GM23338 (cell line): Measurements from ENCODE around the gene CLCN1. TPM values are rescaled to one million over a fixed set of nuclear protein-coding genes. Genes with fewer than 3 reads are reported as not detected.

Experiments used
- ATAC-seq: fragments of 200-7000 bp; cut with Tn5 transposase; 3 replicates; pipeline ENCODE4 v1.9.1; 2020
- DNase-seq: peaks from one replicate; pipeline ENCODE4 v3.0.0-alpha.2; 2015; ENCODE audit warnings: low spot score
- H2AFZ ChIP-seq: fragments of 200-600 bp; sonication (generic); 2 replicates; pipeline ENCODE4 v1.8.0; 2016; ENCODE audit warnings: antibody characterized with exemption, mild to moderate bottlenecking, moderate library complexity
- H3F3A ChIP-seq: fragments of 200-600 bp; sonication (generic); replicated peaks from 2 replicates; pipeline ENCODE4 v1.8.0; 2017; ENCODE audit warnings: antibody characterized with exemption, mixed run types, low read depth
- H3K27ac ChIP-seq: fragments of 200-600 bp; sonication (generic); 2 replicates; pipeline ENCODE4 v1.6.1; 2016; ENCODE audit warnings: low read depth
- H3K27me3 ChIP-seq: fragments of 200-600 bp; sonication (generic); 2 replicates; pipeline ENCODE4 v1.8.0; 2016; ENCODE audit warnings: mild to moderate bottlenecking, mixed run types, moderate library complexity; ENCODE audit not compliant: insufficient read depth
- H3K36me3 ChIP-seq: fragments of 200-600 bp; sonication (generic); 2 replicates; pipeline ENCODE4 v1.8.0; 2016; ENCODE audit warnings: mild to moderate bottlenecking; ENCODE audit not compliant: insufficient read depth
- H3K4me1 ChIP-seq: fragments of 200-600 bp; sonication (generic); 2 replicates; pipeline ENCODE4 v1.8.0; 2016; ENCODE audit warnings: mild to moderate bottlenecking, moderate library complexity; ENCODE audit not compliant: insufficient read depth
- H3K4me2 ChIP-seq: fragments of 200-600 bp; sonication (generic); 2 replicates; pipeline ENCODE4 v1.7.1; 2017; ENCODE audit warnings: mixed run types
- H3K4me3 ChIP-seq: fragments of 200-600 bp; sonication (generic); 2 replicates; pipeline ENCODE4 v1.6.1; 2016; ENCODE audit warnings: mixed run types
- H3K79me2 ChIP-seq: fragments of 200-600 bp; sonication (generic); replicated peaks from 2 replicates; pipeline ENCODE4 v1.8.0; 2017; ENCODE audit warnings: mild to moderate bottlenecking; ENCODE audit not compliant: insufficient read depth
- H3K9me2 ChIP-seq: fragments of 200-600 bp; sonication (generic); 2 replicates; pipeline ENCODE4 v1.8.0; 2017; ENCODE audit not compliant: insufficient read depth
- H4K20me1 ChIP-seq: fragments of 200-600 bp; sonication (generic); replicated peaks from 2 replicates; pipeline ENCODE4 v1.8.0; 2017; ENCODE audit warnings: mild to moderate bottlenecking; ENCODE audit not compliant: insufficient read depth
- H3K27ac Mint-ChIP-seq: 2 replicates; pipeline ENCODE4 v1.8.0; 2020; ENCODE audit warnings: inconsistent platforms, mild to moderate bottlenecking, moderate library complexity, mixed read lengths
- H3K27me3 Mint-ChIP-seq: 3 replicates; pipeline ENCODE4 v1.8.0; 2022; ENCODE audit warnings: low read depth, mild to moderate bottlenecking, moderate library complexity, mixed read lengths, inconsistent platforms; ENCODE audit not compliant: insufficient read depth, poor library complexity
- H3K36me3 Mint-ChIP-seq: 3 replicates; pipeline ENCODE4 v1.8.0; 2021; ENCODE audit warnings: low read depth, mild to moderate bottlenecking, inconsistent platforms, moderate library complexity, mixed read lengths
- H3K4me1 Mint-ChIP-seq: 3 replicates; pipeline ENCODE4 v1.8.0; 2020; ENCODE audit warnings: mild to moderate bottlenecking, inconsistent platforms, mixed read lengths
- H3K4me3 Mint-ChIP-seq: 3 replicates; pipeline ENCODE4 v1.8.0; 2021; ENCODE audit warnings: moderate library complexity, mild to moderate bottlenecking, inconsistent platforms, mixed read lengths
- H3K9me3 Mint-ChIP-seq: 3 replicates; pipeline ENCODE4 v1.8.0; 2020; ENCODE audit warnings: moderate library complexity, mild to moderate bottlenecking, inconsistent platforms, mixed read lengths
- CREB1 ChIP-seq: fragments of 250-450 bp; sonication (Bioruptor Pico); IDR thresholded peaks from 2 replicates; pipeline ENCODE4 v1.5.0; 2020; ENCODE audit warnings: low read depth, mild to moderate bottlenecking, moderate library complexity
- CTCF ChIP-seq, 2 experiments: fragments of 200-600 bp in 1 of 2; sonication (generic) in 1 of 2; conservative IDR thresholded peaks; 2 replicates each; pipeline versions ENCODE4 v1.5.1 to v1.6.1; 2016 to 2017; ENCODE audit warnings: antibody characterized with exemption in 2 of 2, low read depth in 2 of 2, mild to moderate bottlenecking in 2 of 2, moderate library complexity in 1 of 2
- EZH2 ChIP-seq: fragments of 200-600 bp; sonication (generic); IDR thresholded peaks from one replicate; pipeline ENCODE4 v1.8.0; 2017; ENCODE audit warnings: antibody characterized with exemption, mild to moderate bottlenecking, low read depth; ENCODE audit not compliant: unreplicated experiment
- EZH2phosphoT487 ChIP-seq: fragments of 200-600 bp; sonication (generic); IDR thresholded peaks from one replicate; pipeline ENCODE4 v1.8.1; 2018; ENCODE audit warnings: antibody characterized with exemption; ENCODE audit not compliant: unreplicated experiment
- JUNB ChIP-seq: IDR thresholded peaks from one replicate; pipeline ENCODE4 v1.6.1; 2016; ENCODE audit warnings: antibody characterized with exemption; ENCODE audit not compliant: unreplicated experiment
- NANOG ChIP-seq: IDR thresholded peaks from 2 replicates; pipeline ENCODE4 v1.6.1; 2016; ENCODE audit warnings: antibody characterized with exemption, borderline replicate concordance
- POLR2AphosphoS5 ChIP-seq: IDR thresholded peaks from 2 replicates; pipeline ENCODE4 v1.6.1; 2016; ENCODE audit warnings: antibody characterized with exemption, low read depth
- REST ChIP-seq: IDR thresholded peaks from one replicate; pipeline ENCODE4 v1.6.1; 2018; ENCODE audit warnings: antibody characterized with exemption; ENCODE audit not compliant: unreplicated experiment
- STAT1 ChIP-seq: IDR thresholded peaks from one replicate; pipeline ENCODE4 v1.6.1; 2016; ENCODE audit warnings: antibody characterized with exemption; ENCODE audit not compliant: unreplicated experiment
- ZNF114 ChIP-seq: fragments of 250-450 bp; sonication (Bioruptor Pico); IDR thresholded peaks from 2 replicates; pipeline ENCODE4 v1.5.0; 2020; ENCODE audit warnings: mild to moderate bottlenecking, moderate library complexity
- polyA plus RNA-seq: library from polyadenylated mRNA; unstranded; fragments of >200 nt; fragmentation: Nextera tagmentation; extraction: Ambion mirVana; gene quantifications from 2 replicates; pipeline ENCODE4 v1.2.1, GENCODE V29; 2016
- total RNA-seq: library from RNA; depleted of rRNA; stranded (reverse); fragments of >200 nt; shearing (Covaris generic); gene quantifications from 2 replicates; pipeline ENCODE4 v1.2.3, GENCODE V29; 2014

CLCN1 gene
- total and polyA plus RNA-seq, 2 experiments from 2014 or later, result 0.38 to 0.48 TPM

DNA sequence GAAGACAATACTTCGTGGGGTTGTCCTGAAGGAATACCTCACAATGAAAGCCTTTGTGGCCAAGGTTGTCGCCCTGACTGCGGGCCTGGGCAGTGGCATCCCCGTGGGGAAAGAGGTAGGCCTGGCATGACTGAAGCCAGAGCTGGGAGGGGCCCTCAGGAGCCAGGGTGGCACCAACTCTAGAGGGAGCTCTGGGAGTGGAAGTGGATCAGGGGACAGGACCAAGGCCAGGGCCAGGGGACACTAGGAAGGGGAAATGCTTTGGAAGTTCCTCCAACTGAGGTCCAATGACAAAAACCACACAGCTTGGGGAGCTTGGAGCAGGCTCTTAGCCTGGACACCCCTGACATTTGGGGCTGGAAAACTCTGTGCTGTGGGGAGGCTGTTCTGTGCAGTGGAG is 5.8 kb downstream of the CLCN1 start (continued):
- TF ChIP-seq REST (peak; percentile 48), EZH2 (no peak)

DNA sequence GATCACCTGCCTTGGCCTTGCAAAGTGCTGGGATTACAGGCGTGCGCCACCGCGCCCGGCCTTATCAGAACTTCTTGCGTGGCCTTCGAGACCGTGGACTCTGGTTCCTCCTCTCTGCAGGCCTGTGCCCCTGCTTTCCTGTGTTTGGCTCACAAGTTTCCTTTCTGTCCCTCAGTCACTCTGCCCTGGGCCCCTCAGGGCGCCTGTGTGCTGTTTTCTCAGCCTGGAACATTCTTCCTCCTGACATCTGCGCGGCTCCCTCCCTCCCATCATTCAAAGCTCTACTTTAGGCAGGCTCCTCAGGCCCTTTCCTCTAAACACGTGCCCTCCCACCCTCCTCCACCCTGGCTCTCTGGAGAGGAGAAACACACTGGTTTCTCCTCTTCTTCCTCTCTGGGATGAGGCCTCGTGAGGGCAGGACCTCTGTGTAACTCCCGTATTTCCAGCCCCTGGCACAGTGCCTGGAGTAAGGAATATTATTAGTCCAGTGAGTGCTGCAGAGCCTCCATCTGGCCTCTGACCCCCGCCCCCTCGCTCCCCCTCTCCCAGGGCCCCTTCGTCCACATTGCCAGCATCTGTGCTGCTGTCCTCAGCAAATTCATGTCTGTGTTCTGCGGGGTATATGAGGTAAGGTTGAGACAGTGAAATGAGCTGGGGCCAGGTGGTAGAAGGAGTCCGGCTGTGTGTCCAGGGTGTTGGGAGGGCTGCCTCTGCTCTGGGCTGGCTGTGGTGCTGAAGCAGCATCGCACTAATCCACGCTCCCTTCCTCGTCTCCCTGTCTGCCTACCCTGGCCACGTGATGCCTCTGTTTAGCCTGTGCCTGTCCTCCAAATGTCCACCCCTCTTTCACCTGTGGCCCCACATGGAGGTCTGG is 7.1 kb downstream of the CLCN1 start:
- Histone ChIP-seq H3K36me3 (no peaks in the 10 kb centered on the region), H3F3A (no peaks in the 10 kb centered on the region), H3K4me1 (peaks cover 24% of the 10 kb centered on the region), H2AFZ (peak overlapping the region; percentile 86), H3K79me2 (no peaks in the 10 kb centered on the region), H3K4me2 (no peak overlapping the region), H3K4me3 (no peak overlapping the region), H4K20me1 (no peaks in the 10 kb centered on the region), H3K9me2 (no peaks in the 10 kb centered on the region), H3K27ac (no peak overlapping the region), H3K27me3 (no peaks in the 10 kb centered on the region)
- TF ChIP-seq CREB1 (CRISPR knock-in tag), result no peak
- no peak for TF ChIP-seq CTCF (conservative IDR thresholded peaks at IDR 0.05; ENCODE audit: low read depth in 2 of 2)
- no peak for TF ChIP-seq EZH2
- no peak for TF ChIP-seq STAT1
- TF ChIP-seq POLR2AphosphoS5, result no peak
- no peak overlapping the region for H3K4me3 Mint-ChIP-seq
- ATAC-seq (peak; percentile 23), DNase-seq (no peak)
- no peaks in the 10 kb centered on the region for H3K9me3 Mint-ChIP-seq
- H3K36me3 Mint-ChIP-seq, result no peaks in the 10 kb centered on the region; the same call in 2 of the 3 replicates
- peaks cover 13% of the 10 kb centered on the region for H3K27me3 Mint-ChIP-seq
- H3K4me1 Mint-ChIP-seq, result peaks cover 27% of the 10 kb centered on the region
- H3K27ac Mint-ChIP-seq, result no peak overlapping the region

DNA sequence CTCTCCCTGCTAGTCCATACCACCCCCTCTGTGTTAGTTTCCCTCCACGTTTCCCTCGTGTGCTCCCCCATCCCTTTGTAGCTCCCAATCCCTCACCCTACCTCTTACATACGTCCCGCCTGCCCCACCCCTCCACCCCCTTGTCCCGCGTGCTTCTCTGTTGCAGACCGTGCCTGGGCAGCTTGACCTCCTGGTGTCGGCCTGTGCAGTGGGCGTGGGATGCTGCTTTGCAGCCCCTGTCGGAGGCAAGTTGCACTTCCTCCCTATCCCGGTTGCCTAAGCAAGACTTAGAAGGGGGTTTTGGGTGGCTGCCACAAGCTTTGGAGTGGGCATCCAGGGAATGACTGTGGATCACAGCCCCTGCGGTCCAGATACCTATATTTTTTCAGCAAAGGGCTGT is 7.7 kb downstream of the CLCN1 start:
- Mint-ChIP-seq H3K27me3 (peaks cover 10% of the 10 kb centered on the region), H3K27ac (no peak overlapping the region), H3K4me1 (peaks cover 27% of the 10 kb centered on the region), H3K36me3 (no peaks in the 10 kb centered on the region; the same call in 2 of the 3 replicates), H3K9me3 (no peaks in the 10 kb centered on the region), H3K4me3 (no peak overlapping the region)
- Histone ChIP-seq H3K4me3 (no peak overlapping the region), H3F3A (no peaks in the 10 kb centered on the region), H4K20me1 (no peaks in the 10 kb centered on the region), H3K27ac (no peak overlapping the region), H3K79me2 (no peaks in the 10 kb centered on the region), H3K27me3 (no peaks in the 10 kb centered on the region), H3K36me3 (no peaks in the 10 kb centered on the region), H3K4me1 (peaks cover 24% of the 10 kb centered on the region), H2AFZ (peak overlapping the region; percentile 86), H3K4me2 (no peak overlapping the region), H3K9me2 (no peaks in the 10 kb centered on the region)
- TF ChIP-seq ZNF114 (CRISPR knock-in tag) (no peak), JUNB (no peak), NANOG (no peak), EZH2phosphoT487 (no peak), REST (no peak), EZH2 (no peak)
- peak; percentile 22 for DNase-seq
- peak; percentile 64 for ATAC-seq
